GM12892 (cell line): Measurements from ENCODE around the gene CTNNBIP1.

ENCODE experiments used
- POLR2A ChIP-seq: IDR thresholded peaks from 2 replicates; pipeline ENCODE4 v1.6.1; 2011; ENCODE audit warnings: low read depth, low read length, control low read depth
- POLR2AphosphoS5 ChIP-seq: IDR thresholded peaks from 2 replicates; pipeline ENCODE4 v1.6.1; 2011; ENCODE audit warnings: low read depth, low read length, control low read depth

GRCh38 chr1:9805006-9805508 lies 105.0 kb downstream of the CTNNBIP1 start:
- TF ChIP-seq POLR2A = no peak
- no peak for TF ChIP-seq POLR2AphosphoS5
